GM18517 (cell line): ENCODE measurements around the gene SLC5A5.

Experiments used
- ATAC-seq: cut with Tn5 transposase; IDR thresholded peaks from one replicate; pipeline ENCODE4 v1.9.1; 2021; ENCODE audit warnings: mild to moderate bottlenecking, moderate library complexity; ENCODE audit not compliant: unreplicated experiment

The SLC5A5 gene

GRCh38 chr19:17871878-17872250, at the start of gene SLC5A5:
Gene SLC5A5, plus strand, starts transcription at chr19:17871945. Its CDS starts 375 bp downstream, at chr19:17872320.
- ATAC-seq = no peak

- no peak for ATAC-seq
Measured at GRCh38 chr19:17824339-17824738, 47.4 kb upstream of the SLC5A5 start.

- ATAC-seq = no peak
Measured at GRCh38 chr19:17826508-17827056, 45.2 kb upstream of the SLC5A5 start.

- no peak for ATAC-seq
Measured at GRCh38 chr19:17829855-17830566, 41.7 kb upstream of the SLC5A5 start.

GRCh38 chr19:17830567-17831418, 41.0 kb upstream of the SLC5A5 start:
- ATAC-seq = no peak

GRCh38 chr19:17831419-17831888, 40.3 kb upstream of the SLC5A5 start:
- ATAC-seq = no peak

- no peak for ATAC-seq
Measured at GRCh38 chr19:17832443-17833208, 39.1 kb upstream of the SLC5A5 start.

GRCh38 chr19:17834350-17835181, 37.2 kb upstream of the SLC5A5 start:
- no peak for ATAC-seq

- ATAC-seq = no peak
Measured at GRCh38 chr19:17835182-17836006, 36.4 kb upstream of the SLC5A5 start.

- no peak for ATAC-seq
Measured at GRCh38 chr19:17836530-17836929, 35.2 kb upstream of the SLC5A5 start.

GRCh38 chr19:17837972-17838371, 33.8 kb upstream of the SLC5A5 start:
- no peak for ATAC-seq

GRCh38 chr19:17840019-17840418, 31.7 kb upstream of the SLC5A5 start:
- ATAC-seq = no peak

GRCh38 chr19:17841371-17841809, 30.4 kb upstream of the SLC5A5 start:
- ATAC-seq = no peak

- no peak for ATAC-seq
Measured at GRCh38 chr19:17841810-17842662, 29.7 kb upstream of the SLC5A5 start.

GRCh38 chr19:17842663-17843291, 29.0 kb upstream of the SLC5A5 start:
- ATAC-seq = no peak

- no peak for ATAC-seq
Measured at GRCh38 chr19:17843292-17843827, 28.4 kb upstream of the SLC5A5 start.

- no peak for ATAC-seq
Measured at GRCh38 chr19:17843908-17844490, 27.7 kb upstream of the SLC5A5 start.
